Measurements from ENCODE around the gene DIAPH3. TPM values are rescaled to one million over a fixed set of nuclear protein-coding genes. Genes with fewer than 3 reads are reported as not detected.

Gene DIAPH3
- polyA plus RNA-seq, 1 donor from 2014 or later: 0.37 TPM

- Histone ChIP-seq H3K79me2 (replicated peaks; ENCODE audit: insufficient read depth, low read length) (no peaks in the 10 kb centered on the region), H2AFZ (ENCODE audit: low read depth, low read length) (no peak overlapping the region), H3K27me3 (ENCODE audit: insufficient read depth, low read depth, low read length) (no peaks in the 10 kb centered on the region), H3K9me2 (ENCODE audit: insufficient read depth, low read length) (no peaks in the 10 kb centered on the region), H3K9ac (ENCODE audit: low read length) (no peak overlapping the region), H3F3A (ENCODE audit: insufficient read depth, low read length, poor library complexity, severe bottlenecking) (no peaks in the 10 kb centered on the region), H3K4me3 (ENCODE audit: low read length) (no peak overlapping the region), H3K4me2 (ENCODE audit: low read length) (no peak overlapping the region), H3K36me3 (ENCODE audit: insufficient read depth, low read length) (no peaks in the 10 kb centered on the region), H4K20me1 (ENCODE audit: insufficient read depth) (no peaks in the 10 kb centered on the region), H3K9me3 (ENCODE audit: low read length) (no peaks in the 10 kb centered on the region), H3K27ac (ENCODE audit: low read length) (no peak overlapping the region)
- TF ChIP-seq EP300 (conservative IDR thresholded peaks at IDR 0.05; ENCODE audit: poor library complexity, severe bottlenecking) (no peak), POLR2AphosphoS5 (IDR thresholded peaks at IDR 0.05) (no peak), SMC3 (conservative IDR thresholded peaks at IDR 0.05; ENCODE audit: poor library complexity) (no peak), TAF1 (IDR thresholded peaks at IDR 0.05; ENCODE audit: low read depth) (no peak), MXI1 (conservative IDR thresholded peaks at IDR 0.05; ENCODE audit: poor library complexity, severe bottlenecking) (no peak), RAD21 (conservative IDR thresholded peaks at IDR 0.05) (no peak), EZH2 (IDR thresholded peaks at IDR 0.05; ENCODE audit: borderline replicate concordance, insufficient read depth, low read length, poor library complexity, severe bottlenecking) (no peak), CTCF (IDR thresholded peaks at IDR 0.05; ENCODE audit: poor library complexity, severe bottlenecking) (no peak)
- TF ChIP-seq, protein P1, sequence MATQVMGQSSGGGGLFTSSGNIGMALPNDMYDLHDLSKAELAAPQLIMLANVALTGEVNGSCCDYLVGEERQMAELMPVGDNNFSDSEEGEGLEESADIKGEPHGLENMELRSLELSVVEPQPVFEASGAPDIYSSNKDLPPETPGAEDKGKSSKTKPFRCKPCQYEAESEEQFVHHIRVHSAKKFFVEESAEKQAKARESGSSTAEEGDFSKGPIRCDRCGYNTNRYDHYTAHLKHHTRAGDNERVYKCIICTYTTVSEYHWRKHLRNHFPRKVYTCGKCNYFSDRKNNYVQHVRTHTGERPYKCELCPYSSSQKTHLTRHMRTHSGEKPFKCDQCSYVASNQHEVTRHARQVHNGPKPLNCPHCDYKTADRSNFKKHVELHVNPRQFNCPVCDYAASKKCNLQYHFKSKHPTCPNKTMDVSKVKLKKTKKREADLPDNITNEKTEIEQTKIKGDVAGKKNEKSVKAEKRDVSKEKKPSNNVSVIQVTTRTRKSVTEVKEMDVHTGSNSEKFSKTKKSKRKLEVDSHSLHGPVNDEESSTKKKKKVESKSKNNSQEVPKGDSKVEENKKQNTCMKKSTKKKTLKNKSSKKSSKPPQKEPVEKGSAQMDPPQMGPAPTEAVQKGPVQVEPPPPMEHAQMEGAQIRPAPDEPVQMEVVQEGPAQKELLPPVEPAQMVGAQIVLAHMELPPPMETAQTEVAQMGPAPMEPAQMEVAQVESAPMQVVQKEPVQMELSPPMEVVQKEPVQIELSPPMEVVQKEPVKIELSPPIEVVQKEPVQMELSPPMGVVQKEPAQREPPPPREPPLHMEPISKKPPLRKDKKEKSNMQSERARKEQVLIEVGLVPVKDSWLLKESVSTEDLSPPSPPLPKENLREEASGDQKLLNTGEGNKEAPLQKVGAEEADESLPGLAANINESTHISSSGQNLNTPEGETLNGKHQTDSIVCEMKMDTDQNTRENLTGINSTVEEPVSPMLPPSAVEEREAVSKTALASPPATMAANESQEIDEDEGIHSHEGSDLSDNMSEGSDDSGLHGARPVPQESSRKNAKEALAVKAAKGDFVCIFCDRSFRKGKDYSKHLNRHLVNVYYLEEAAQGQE (IDR thresholded peaks at IDR 0.05; ENCODE audit: borderline replicate concordance): no peak
Observed at GRCh38 chr13:59743195-59743594, 420.5 kb downstream of the DIAPH3 start.

- no peak overlapping the region for H3K4me2 ChIP-seq (ENCODE audit: low read length)
- H3K27me3 ChIP-seq (ENCODE audit: insufficient read depth, low read depth, low read length): no peaks in the 10 kb centered on the region
- H4K20me1 ChIP-seq (ENCODE audit: insufficient read depth): no peaks in the 10 kb centered on the region
- no peak overlapping the region for H3K4me3 ChIP-seq (ENCODE audit: low read length)
- no peaks in the 10 kb centered on the region for H3K9me2 ChIP-seq (ENCODE audit: insufficient read depth, low read length)
- H3K27ac ChIP-seq (ENCODE audit: low read length): no peak overlapping the region
- no peaks in the 10 kb centered on the region for H3K79me2 ChIP-seq (replicated peaks; ENCODE audit: insufficient read depth, low read length)
- H3K9me3 ChIP-seq (ENCODE audit: low read length): no peaks in the 10 kb centered on the region
- no peak overlapping the region for H2AFZ ChIP-seq (ENCODE audit: low read depth, low read length)
- TF ChIP-seq CTCF (IDR thresholded peaks at IDR 0.05; ENCODE audit: poor library complexity, severe bottlenecking) (no peak), MXI1 (conservative IDR thresholded peaks at IDR 0.05; ENCODE audit: poor library complexity, severe bottlenecking) (no peak)
- no peaks in the 10 kb centered on the region for H3K36me3 ChIP-seq (ENCODE audit: insufficient read depth, low read length)
- H3F3A ChIP-seq (ENCODE audit: insufficient read depth, low read length, poor library complexity, severe bottlenecking): no peaks in the 10 kb centered on the region
- no peak overlapping the region for H3K9ac ChIP-seq (ENCODE audit: low read length)
Observed at GRCh38 chr13:59742467-59742866, 421.3 kb downstream of the DIAPH3 start.
